Activated CD8-positive, alpha-beta T cell treated with anti-CD3 and anti-CD28 coated beads, Interleukin-2, amount 10 ng/mL, durations not matched to agents 7 days and 5 days (primary cell): Measurements from ENCODE around the gene CUL2. TPM values are rescaled to one million over a fixed set of nuclear protein-coding genes. Genes with fewer than 3 reads are reported as not detected.
"Not testable (repeated sequence)": the region's sequence is repeated elsewhere in the genome, so short reads cannot be mapped to it uniquely, and the experiment has no call there.

Experiments
- ATAC-seq: fragments of 150-1000 bp; cut with Tn5 transposase; one replicate; pipeline ENCODE4 v1.10.0; 2021; ENCODE audit warnings: moderate library complexity
- CTCF ChIA-PET: fragments of 350-600 bp; sonication (Branson Sonifier 250); formaldehyde crosslinking; loops from one replicate; lab custom pipeline; 2021; ENCODE audit warnings: antibody characterized with exemption; lab: Charles Lee
- POLR2A ChIA-PET: fragments of 350-600 bp; sonication (Branson Sonifier 250); formaldehyde crosslinking; loops from one replicate; lab custom pipeline; 2021; ENCODE audit warnings: antibody characterized with exemption; lab: Charles Lee
- DNase-seq: peaks from one replicate; pipeline ENCODE4 v3.0.0-alpha.2; 2020
- H3K27ac Mint-ChIP-seq: one replicate; pipeline ENCODE4 v1.8.0; 2021; ENCODE audit warnings: mild to moderate bottlenecking, mixed read lengths
- H3K27me3 Mint-ChIP-seq: one replicate; pipeline ENCODE4 v1.8.0; 2021; ENCODE audit warnings: low read depth, mixed read lengths
- H3K36me3 Mint-ChIP-seq: one replicate; pipeline ENCODE4 v1.8.0; 2021; ENCODE audit warnings: low read depth, mixed read lengths
- H3K4me1 Mint-ChIP-seq: one replicate; pipeline ENCODE4 v1.8.0; 2021; ENCODE audit warnings: low read depth, mixed read lengths
- H3K4me3 Mint-ChIP-seq: one replicate; pipeline ENCODE4 v1.8.0; 2021; ENCODE audit warnings: mild to moderate bottlenecking, mixed read lengths
- H3K9me3 Mint-ChIP-seq: one replicate; pipeline ENCODE4 v1.8.0; 2022; ENCODE audit warnings: mixed read lengths; ENCODE audit not compliant: insufficient read depth
- total RNA-seq, 2 experiments: library from RNA; stranded (reverse); gene quantifications; one replicate each; pipeline ENCODE4 v1.2.3, GENCODE V29; 2021

Gene CUL2
- total RNA-seq, 2 experiments from 2014 or later, result 33.8 to 38.7 TPM

DNA sequence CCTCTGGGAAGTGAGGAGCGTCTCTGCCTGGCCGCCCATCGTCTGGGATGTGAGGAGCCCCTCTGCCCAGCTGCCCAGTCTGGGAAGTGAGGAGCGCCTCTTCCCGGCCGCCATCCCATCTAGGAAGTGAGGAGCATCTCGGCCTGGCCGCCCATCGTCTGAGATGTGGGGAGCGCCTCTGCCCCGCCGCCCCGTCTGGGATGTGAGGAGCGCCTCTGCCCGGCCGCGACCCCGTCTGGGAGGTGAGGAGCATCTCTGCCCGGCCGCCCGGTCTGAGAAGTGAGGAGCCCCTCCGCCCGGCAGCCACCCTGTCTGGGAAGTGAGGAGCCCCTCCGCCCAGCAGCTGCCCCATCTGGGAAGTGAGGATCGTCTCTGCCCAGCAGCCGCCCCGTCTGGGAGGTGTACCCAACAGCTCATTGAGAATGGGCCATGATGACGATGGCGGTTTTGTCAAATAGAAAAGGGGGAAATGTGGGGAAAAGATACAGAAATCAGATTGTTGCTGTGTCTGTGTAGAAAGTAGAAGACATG, 113.7 kb downstream of the CUL2 start:
- DNase-seq, H3K27me3 Mint-ChIP-seq, ATAC-seq, H3K36me3 Mint-ChIP-seq, H3K27ac Mint-ChIP-seq, CTCF ChIA-PET, POLR2A ChIA-PET, H3K4me3 Mint-ChIP-seq: not testable (repeated sequence)
- peaks cover 15% of the 10 kb centered on the region for H3K4me1 Mint-ChIP-seq
- peaks cover 12% of the 10 kb centered on the region for H3K9me3 Mint-ChIP-seq

DNA sequence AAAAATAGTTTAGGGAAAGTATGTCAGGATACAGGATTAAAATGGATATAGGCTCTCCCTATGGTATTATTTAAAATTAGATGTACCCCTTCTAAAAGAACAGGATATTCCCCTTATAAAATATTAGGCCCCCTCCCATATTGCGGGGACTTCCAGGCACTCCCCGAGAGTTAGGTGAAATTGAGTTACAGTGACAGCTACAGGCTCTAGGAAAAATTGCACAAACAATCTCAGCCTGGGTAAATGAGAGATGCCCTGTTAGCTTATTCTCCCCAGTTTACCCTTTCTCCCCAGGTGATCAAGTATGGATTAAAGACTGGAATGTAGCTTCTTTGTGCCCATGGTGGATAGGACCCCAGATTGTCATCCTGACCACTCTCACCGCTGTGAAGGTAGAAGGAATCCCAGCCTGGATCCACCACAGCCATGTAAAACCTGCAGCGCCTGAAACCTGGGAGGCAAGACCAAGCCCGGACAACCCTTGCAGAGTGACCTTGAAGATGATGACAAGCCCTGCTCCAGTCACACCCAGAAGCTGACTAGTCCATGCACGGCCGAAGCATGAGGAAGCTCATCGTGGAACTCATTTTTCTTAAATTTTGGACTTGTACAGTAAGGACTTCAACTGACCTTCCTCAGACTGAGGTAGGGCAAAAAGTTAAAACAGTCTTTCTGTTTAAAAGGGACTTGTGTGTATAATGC, 115.6 kb downstream of the CUL2 start:
- ATAC-seq, H3K27ac Mint-ChIP-seq, H3K4me3 Mint-ChIP-seq, H3K36me3 Mint-ChIP-seq, DNase-seq, POLR2A ChIA-PET, H3K27me3 Mint-ChIP-seq: not testable (repeated sequence)
- CTCF ChIA-PET, result interaction anchor here (0.6 kb wide), 1 partner anchor 16 kb away, joined by 3 read pairs; no protein-coding TSS in a partner anchor
- Mint-ChIP-seq H3K4me1 (peaks cover 15% of the 10 kb centered on the region), H3K9me3 (peaks cover 12% of the 10 kb centered on the region)

DNA sequence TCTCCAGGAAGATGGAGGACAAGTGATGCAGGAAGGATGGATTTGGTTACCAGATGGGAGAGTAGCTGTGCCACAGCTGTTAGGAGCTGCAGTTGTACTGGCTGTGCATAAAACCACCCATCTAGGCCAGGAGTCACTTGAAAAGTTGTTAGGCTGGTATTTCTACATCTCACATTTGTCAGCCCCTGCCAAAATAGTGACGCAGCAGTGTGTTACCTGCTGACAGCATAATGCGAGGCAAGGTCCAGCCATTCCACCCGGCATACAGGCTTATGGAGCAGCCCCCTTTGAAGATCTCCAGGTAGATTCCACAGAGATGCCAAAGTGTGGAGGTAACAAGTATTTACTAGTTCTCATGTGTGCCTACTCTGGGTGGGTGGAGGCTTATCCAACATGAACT, 116.4 kb downstream of the CUL2 start:
- CTCF ChIA-PET, result not testable (repeated sequence)

DNA sequence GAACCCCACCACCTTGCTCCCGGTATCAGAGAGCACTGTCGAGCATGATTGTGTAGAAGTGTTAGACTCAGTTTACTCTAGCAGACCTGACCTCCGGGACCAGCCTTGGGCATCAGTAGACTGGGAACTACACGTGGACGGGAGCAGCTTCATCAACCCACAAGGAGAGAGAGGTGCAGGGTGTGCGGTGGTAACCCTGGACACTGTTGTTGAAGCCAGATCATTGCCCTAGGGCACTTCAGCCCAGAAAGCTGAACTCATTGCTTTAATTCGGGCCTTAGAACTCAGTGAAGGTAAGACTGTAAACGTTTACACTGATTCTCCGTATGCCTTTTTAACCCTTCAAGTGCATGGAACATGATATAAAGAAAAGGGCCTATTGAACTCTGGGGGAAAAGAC, 117.0 kb downstream of the CUL2 start:
- H3K36me3 Mint-ChIP-seq, H3K27ac Mint-ChIP-seq, DNase-seq, CTCF ChIA-PET, POLR2A ChIA-PET, H3K27me3 Mint-ChIP-seq, ATAC-seq, H3K4me3 Mint-ChIP-seq: not testable (repeated sequence)
- peaks cover 15% of the 10 kb centered on the region for H3K4me1 Mint-ChIP-seq
- H3K9me3 Mint-ChIP-seq, result peaks cover 12% of the 10 kb centered on the region

More for the DNA sequence above, 116.4 kb downstream of the CUL2 start:
- H3K4me3 Mint-ChIP-seq, DNase-seq, H3K27ac Mint-ChIP-seq, H3K36me3 Mint-ChIP-seq, H3K27me3 Mint-ChIP-seq, POLR2A ChIA-PET, ATAC-seq: not testable (repeated sequence)
- Mint-ChIP-seq H3K9me3 (peaks cover 12% of the 10 kb centered on the region), H3K4me1 (peaks cover 15% of the 10 kb centered on the region)

DNA sequence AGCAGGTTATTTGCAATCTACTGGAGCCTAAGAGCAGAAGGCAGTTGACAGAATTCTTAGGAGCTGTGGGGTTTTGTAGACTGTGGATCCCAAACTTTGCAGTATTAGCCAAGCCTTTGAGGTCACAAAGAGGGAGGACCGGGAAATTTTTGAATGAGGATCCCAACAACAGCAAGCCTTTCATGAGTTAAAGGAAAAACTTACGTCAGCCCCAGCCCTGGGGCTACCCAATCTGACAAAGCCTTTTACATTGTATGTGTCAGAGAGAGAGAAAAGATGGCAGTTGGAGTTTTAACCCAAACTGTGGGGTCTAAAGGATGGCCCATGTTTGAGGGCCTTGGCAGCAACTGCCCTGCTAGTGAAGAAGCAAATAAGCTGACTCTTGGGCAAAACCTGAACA, 117.5 kb downstream of the CUL2 start:
- Mint-ChIP-seq H3K4me1 (peaks cover 15% of the 10 kb centered on the region), H3K9me3 (peaks cover 12% of the 10 kb centered on the region)
- ATAC-seq, H3K27me3 Mint-ChIP-seq, H3K4me3 Mint-ChIP-seq, DNase-seq, H3K36me3 Mint-ChIP-seq, H3K27ac Mint-ChIP-seq, POLR2A ChIA-PET, CTCF ChIA-PET: not testable (repeated sequence)

DNA sequence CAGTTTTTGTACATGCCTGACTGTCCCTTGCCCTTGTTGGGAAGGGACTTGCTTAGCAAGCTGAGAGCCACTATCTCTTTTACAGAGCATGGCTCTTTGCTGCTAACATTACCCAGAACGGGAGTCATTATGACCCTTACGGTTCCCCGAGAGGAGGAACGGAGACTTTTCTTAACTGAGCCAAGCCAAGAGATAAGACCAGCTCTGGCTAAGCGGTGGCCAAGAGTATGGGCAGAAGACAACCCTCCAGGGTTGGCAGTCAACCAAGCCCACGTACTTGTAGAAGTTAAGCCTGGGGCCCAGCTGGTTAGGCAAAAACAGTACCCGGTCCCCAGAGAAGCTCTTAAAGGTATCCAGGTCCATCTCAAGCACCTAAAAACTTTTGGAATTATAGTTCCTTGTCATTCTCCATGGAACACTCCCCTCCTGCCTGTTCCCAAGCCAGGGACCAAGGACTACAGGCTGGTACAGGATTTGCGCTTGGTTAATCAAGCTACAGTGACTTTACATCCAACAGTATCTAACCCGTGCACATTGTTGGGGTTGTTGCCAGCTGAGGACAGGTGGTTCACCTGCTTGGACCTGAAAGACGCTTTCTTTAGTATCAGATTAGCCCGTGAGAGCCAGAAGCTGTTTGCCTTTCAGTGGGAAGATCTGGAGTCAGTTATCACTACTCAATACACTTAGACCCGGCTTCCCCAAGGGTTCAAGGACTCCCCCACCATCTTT, 118.4 kb downstream of the CUL2 start:
- H3K9me3 Mint-ChIP-seq, result peaks cover 12% of the 10 kb centered on the region
- CTCF ChIA-PET, H3K36me3 Mint-ChIP-seq: not testable (repeated sequence)

DNA sequence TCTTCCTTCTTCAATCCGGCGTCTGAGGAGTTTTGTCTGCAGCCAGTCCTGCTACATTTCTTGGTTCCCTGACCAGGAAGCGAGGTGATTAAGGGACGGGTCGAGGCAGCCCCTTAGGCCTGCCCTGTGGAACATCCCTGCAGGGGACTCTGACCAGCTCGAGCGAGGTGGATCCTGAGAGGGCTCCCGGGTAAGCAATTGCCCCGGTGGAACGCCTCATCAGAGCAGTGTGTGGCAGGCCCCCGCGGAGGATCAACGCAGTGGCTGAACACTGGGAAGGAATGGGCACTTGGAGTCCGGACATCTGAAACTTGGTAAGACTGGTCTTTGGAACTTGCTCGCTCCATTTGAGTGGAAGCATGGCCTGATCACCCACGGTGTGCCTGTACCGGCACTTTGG, 121.0 kb downstream of the CUL2 start:
- ChIA-PET CTCF (no interaction called here), POLR2A (no interaction called here)
- no peak for ATAC-seq
- Mint-ChIP-seq H3K36me3 (no peaks in the 10 kb centered on the region), H3K4me3 (no peak overlapping the region), H3K9me3 (no peaks in the 10 kb centered on the region), H3K27me3 (no peaks in the 10 kb centered on the region), H3K4me1 (no peaks in the 10 kb centered on the region), H3K27ac (no peak overlapping the region)
- no peak for DNase-seq

More for the DNA sequence above, 118.4 kb downstream of the CUL2 start:
- DNase-seq, H3K27ac Mint-ChIP-seq, H3K4me3 Mint-ChIP-seq, H3K27me3 Mint-ChIP-seq, POLR2A ChIA-PET, ATAC-seq: not testable (repeated sequence)
- H3K4me1 Mint-ChIP-seq, result peaks cover 15% of the 10 kb centered on the region

DNA sequence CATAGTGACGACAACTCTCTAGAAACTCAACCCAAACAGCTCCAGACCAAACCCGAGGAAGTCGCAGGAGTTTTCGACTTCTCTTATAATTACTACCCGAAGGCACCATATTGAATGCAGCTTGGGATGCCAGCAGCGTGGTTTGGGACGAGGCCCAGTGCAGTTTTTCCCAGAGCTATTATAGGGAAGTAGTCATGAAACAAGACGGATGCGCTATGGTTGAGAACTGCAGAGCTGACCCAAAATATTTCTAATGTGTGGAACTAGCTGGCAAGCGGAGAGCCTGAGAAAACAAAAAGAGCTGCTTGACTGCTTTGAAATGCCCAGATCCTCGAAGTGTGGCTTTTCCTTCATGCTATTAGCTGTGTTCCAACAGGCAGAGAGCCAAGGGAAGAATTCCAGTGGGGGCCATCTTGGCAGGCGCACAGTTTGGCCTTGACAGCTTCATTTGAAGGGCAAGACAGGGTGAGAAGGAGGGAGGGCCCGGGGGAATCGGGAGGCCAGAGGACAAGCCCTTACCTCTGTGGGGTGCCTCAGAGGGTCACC, 122.7 kb downstream of the CUL2 start:
- no peak for ATAC-seq
- no peaks in the 10 kb centered on the region for H3K27me3 Mint-ChIP-seq
- no peak for DNase-seq
- no peak overlapping the region for H3K4me3 Mint-ChIP-seq
- no peak overlapping the region for H3K27ac Mint-ChIP-seq
- ChIA-PET CTCF (no interaction called here), POLR2A (no interaction called here)
- H3K9me3 Mint-ChIP-seq, result no peaks in the 10 kb centered on the region
- no peaks in the 10 kb centered on the region for H3K36me3 Mint-ChIP-seq
- no peaks in the 10 kb centered on the region for H3K4me1 Mint-ChIP-seq

DNA sequence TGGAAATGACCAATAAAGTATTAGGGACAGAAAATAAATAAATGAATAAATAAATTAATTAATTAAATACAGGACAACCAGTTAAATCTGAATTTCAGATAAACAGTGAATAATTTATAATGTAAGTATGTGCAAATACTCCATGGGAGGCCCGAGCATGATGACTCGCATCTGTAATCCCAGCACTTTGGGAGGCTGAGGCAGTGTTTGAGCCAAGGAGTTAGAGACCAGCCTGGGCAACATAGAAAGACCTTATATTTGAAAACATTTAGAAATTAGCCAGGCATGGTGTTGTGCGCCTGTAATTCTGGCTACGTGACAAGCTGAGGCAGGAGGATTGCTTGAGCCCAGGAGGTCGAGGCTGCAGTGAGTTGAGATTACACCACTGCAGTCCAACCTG, 123.7 kb downstream of the CUL2 start:
- ChIA-PET POLR2A (no interaction called here), CTCF (no interaction called here)
- Mint-ChIP-seq H3K27me3 (no peaks in the 10 kb centered on the region), H3K27ac (no peak overlapping the region), H3K4me1 (no peaks in the 10 kb centered on the region), H3K4me3 (no peak overlapping the region), H3K36me3 (no peaks in the 10 kb centered on the region), H3K9me3 (no peaks in the 10 kb centered on the region)
- ATAC-seq, result no peak
- no peak for DNase-seq

DNA sequence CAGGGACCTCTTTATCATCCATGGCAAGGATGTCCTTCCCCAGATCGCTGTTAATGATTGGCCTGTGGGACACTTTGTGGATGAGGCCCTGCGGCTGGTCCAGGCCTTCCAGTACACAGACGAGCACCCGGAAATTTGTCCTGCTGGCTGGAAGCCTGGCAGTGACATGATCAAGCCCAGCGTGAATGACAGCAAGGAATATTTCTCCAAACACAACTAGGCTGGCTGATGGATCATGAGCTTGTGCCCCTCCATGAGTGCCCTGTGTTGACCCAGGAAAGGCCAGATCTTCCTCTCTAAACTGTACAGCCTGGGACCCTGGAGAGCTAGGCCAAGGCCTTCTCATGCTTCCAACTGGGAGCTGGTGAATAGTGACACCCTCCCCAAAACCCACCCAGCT, 124.1 kb downstream of the CUL2 start:
- ChIA-PET CTCF (no interaction called here), POLR2A (no interaction called here)
- DNase-seq (no peak), ATAC-seq (no peak)
- H3K36me3 Mint-ChIP-seq, result no peaks in the 10 kb centered on the region
- H3K4me1 Mint-ChIP-seq, result no peaks in the 10 kb centered on the region
- H3K27ac Mint-ChIP-seq, result no peak overlapping the region
- no peaks in the 10 kb centered on the region for H3K9me3 Mint-ChIP-seq
- no peak overlapping the region for H3K4me3 Mint-ChIP-seq
- no peaks in the 10 kb centered on the region for H3K27me3 Mint-ChIP-seq

DNA sequence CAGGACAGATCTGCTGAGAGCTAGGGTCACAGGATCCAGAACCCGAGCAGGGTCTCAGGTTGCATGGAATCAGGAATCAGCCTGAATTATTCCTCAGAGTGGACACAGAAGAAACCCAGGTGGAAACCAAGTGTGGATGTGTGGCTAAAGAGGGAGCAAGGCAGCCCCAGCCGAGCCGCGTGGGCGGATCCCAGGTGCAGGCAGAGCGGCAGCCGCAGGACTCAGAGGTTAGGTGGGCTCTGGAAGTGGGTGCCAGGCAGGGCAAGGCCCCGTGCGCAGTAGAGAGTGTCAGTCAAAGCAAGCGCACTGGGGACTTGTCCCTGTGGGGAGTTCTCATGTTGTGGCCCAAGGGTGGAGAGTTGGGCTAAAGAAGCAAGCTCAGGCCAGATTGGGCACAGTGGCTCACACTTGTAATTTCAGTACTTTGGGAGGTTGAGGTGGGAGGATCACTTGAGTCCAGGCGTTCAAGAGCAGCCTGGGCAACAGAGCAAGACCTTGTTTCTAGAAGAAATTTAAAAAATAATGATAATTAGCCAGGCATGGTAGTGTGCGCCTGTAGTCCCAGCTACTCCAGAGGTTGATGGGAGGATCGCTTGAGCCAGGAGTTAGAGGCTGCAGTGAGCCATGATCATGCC, 125.9 kb downstream of the CUL2 start:
- ChIA-PET CTCF (no interaction called here), POLR2A (no interaction called here)
- Mint-ChIP-seq H3K36me3 (no peaks in the 10 kb centered on the region), H3K27me3 (no peaks in the 10 kb centered on the region), H3K4me3 (no peak overlapping the region), H3K27ac (no peak overlapping the region), H3K9me3 (no peaks in the 10 kb centered on the region), H3K4me1 (no peaks in the 10 kb centered on the region)
- no peak for ATAC-seq
- DNase-seq, result no peak

DNA sequence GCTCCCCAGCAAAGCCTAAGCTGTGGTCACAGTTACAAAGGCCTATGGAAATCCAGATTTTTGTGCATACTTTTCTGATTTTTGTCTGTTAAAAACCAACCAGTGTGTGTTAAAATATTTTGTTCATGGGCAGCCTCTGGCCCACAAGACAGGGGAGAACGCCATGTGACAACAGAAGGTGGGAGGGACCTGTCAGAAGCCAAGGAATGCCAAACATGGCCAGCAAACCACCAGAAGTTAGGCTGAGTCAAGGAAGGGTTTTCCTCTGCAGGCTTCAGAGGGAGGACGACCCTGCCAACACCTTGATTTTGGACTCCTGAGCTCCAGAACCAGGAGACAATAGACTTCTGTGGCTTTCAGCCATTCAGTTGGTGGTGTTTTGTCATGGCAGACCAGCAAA, 127.3 kb downstream of the CUL2 start:
- H3K27me3 Mint-ChIP-seq, result no peaks in the 10 kb centered on the region
- POLR2A ChIA-PET, result no interaction called here
- no peak overlapping the region for H3K4me3 Mint-ChIP-seq
- CTCF ChIA-PET, result no interaction called here
- H3K27ac Mint-ChIP-seq, result no peak overlapping the region
- H3K9me3 Mint-ChIP-seq, result no peaks in the 10 kb centered on the region
- no peaks in the 10 kb centered on the region for H3K36me3 Mint-ChIP-seq
- no peak for ATAC-seq
- no peaks in the 10 kb centered on the region for H3K4me1 Mint-ChIP-seq
- DNase-seq, result no peak
